HG03432 (cell line): Measurements from ENCODE around the gene GPC5.
"Not testable (repeated sequence)": the region's sequence is repeated elsewhere in the genome, so short reads cannot be mapped to it uniquely, and the experiment has no call there.

Source experiments
- ATAC-seq: cut with Tn5 transposase; IDR thresholded peaks from one replicate; pipeline ENCODE4 v1.9.1; 2021; ENCODE audit warnings: mild to moderate bottlenecking, moderate library complexity; ENCODE audit not compliant: unreplicated experiment

GPC5 gene

GRCh38 chr13:92676246-92676645 is 1277.8 kb downstream of the GPC5 start:
- ATAC-seq: no peak

DNA sequence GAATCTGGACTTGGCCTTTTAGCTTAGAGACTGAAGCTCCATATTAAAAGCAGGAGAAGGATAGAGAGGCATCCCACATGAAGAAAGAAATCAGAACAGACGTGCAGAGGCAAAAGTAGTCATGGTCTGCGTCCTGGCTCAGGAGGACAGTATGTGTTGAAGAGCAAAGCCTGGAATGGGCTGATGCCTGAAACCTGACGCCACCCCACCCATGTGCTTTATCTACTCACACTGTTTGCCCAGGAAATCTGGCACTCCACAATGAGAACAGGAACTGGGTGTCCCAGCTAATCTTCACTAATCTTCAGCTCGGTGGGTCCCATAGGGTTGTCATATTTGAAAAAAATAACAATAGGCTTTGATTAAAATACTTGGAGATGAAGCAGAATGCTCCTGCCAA is 1279.2 kb downstream of the GPC5 start:
- no peak for ATAC-seq

- ATAC-seq: no peak
Measured at GRCh38 chr13:92679602-92680001, 1281.2 kb downstream of the GPC5 start.

- ATAC-seq: no peak
Measured at GRCh38 chr13:92681239-92681638, 1282.8 kb downstream of the GPC5 start.

GRCh38 chr13:92682832-92683517 is 1284.6 kb downstream of the GPC5 start:
- ATAC-seq: no peak

GRCh38 chr13:92694047-92694446 is 1295.6 kb downstream of the GPC5 start:
- ATAC-seq: no peak

DNA sequence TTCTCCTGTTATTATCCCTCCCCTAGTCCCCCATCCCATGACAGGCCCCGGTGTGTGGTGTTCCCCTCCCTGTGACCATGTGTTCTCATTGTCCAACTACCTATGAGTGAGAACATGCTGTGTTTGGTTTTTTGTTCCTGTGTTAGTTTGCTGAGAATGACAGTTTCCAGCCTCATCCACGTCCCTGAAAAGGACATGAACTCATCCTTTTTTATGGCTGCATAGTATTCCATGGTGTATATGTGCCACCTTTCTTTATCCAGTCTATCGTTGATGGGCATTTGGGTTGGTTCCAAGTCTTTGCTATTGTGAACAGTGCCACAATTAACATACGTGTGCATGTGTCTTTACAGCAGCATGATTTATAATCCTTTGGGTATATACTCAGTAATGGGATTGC is 1297.4 kb downstream of the GPC5 start:
- not testable (repeated sequence) for ATAC-seq

DNA sequence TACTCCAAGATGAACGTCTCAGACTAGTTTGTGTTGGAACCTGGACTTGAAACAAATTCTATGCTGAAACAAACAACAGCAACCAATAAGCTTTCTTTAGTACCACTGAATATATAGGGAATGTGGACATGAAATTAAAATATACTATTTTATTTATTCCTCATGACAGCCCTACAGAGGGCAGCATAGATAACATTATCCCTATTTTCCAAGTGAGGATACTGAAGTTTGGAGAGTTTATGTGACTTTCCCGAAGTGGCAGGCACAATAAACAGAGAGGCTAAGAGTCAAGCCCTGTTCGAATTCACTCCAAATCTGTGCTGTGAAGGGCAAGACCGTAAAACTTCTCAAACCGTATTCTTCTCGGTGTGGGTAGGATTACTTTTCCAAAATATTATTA is 1318.3 kb downstream of the GPC5 start:
- no peak for ATAC-seq

- no peak for ATAC-seq
Measured at GRCh38 chr13:92717857-92718256, 1319.4 kb downstream of the GPC5 start.

GRCh38 chr13:92719868-92720267 is 1321.4 kb downstream of the GPC5 start:
- no peak for ATAC-seq

DNA sequence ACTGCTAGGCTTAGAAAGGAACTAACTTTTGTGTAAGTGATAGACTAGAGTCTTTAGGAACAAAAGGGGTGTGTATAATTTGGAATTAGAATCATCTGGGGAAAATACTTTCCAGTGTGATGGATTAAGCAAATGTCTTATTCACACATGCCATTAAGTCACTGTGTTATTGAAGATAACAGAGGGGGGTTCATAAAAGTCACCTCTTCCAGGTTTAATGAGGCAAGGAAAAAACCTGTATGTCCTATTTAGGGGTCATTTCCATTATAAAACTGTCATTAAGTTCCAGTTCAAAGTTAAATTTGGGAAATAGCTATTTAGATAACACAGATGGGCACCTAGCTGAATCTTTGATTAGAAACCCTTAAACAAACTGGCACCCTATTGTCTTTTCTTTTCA is 1323.2 kb downstream of the GPC5 start:
- no peak for ATAC-seq

DNA sequence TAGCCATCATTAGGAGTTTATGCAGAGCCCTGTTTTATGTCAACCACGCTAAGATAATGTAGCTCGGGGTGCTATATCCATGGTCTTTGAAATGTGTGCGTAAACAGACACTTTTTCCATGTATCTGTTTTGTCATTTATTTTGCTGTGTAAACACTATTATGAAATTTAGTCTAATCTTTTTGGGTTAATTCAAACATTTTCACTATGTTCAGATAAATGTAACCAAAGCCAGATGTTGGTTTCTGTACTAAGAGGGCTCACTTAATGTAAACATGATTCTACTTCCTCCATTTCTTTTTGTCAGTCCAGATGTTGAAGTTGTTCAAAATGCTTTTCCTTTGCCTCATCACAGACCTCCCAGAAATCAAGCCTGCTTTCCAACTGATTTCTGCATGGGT is 1328.7 kb downstream of the GPC5 start:
- no peak for ATAC-seq

- no peak for ATAC-seq
Measured at GRCh38 chr13:92734068-92734467, 1335.6 kb downstream of the GPC5 start.

DNA sequence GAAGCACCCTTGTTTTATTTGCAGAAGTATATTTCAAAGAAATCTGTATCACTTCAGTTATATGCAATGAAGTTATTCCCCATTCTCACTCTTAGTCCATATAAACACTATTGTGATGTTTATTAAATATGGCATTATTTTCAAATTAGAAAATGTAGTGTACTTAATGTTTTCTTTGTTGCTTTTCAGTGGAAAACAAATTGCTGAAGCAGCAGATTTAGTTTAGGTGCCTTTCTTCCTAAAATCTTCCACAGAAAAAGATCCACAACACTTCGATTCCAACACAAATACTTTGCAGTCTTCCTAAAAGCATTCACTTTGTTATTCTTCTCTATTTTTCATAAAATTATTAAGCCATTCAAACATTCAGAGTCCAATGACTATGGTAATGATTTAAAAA is 1336.1 kb downstream of the GPC5 start:
- ATAC-seq: no peak

DNA sequence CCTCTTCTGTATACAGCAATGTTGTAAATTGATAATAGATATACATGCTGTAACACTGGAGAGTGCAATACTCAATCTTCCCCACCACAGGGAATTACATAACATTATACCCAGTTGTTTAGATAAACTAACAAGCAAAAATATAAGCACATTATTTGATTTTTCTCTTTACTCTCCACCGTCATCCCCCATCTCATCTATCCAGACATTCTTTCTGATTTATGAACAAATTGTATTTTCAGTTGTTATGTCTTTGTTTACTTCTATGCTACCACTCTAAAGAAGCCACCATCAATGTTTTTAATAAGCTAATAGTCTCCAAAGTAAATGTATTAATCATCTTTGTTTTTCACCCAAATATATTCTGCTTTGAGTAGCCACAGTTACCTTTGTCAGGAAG is 1337.5 kb downstream of the GPC5 start:
- ATAC-seq: no peak

GRCh38 chr13:92739306-92739818 is 1340.9 kb downstream of the GPC5 start:
- no peak for ATAC-seq

DNA sequence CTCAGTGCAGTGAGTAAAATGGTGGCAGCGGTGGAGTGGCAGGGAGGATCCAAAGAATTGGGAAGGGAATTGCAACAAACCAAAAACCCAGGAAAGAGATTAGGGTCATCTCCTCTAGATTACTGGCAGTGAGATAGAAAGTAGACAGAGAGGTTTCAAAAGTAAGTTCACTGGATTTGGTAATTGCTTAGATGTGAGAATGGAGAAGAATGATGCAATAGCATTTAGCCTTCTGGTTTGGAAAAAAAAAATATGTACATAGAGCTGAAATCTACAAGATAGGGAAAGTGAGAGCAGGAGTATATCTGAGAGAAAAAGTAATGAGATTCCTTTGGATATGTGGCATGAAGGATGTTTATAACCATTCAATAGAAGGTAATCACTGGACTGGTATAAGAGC is 1345.6 kb downstream of the GPC5 start:
- ATAC-seq: no peak

- no peak for ATAC-seq
Measured at GRCh38 chr13:92745258-92745657, 1346.8 kb downstream of the GPC5 start.

DNA sequence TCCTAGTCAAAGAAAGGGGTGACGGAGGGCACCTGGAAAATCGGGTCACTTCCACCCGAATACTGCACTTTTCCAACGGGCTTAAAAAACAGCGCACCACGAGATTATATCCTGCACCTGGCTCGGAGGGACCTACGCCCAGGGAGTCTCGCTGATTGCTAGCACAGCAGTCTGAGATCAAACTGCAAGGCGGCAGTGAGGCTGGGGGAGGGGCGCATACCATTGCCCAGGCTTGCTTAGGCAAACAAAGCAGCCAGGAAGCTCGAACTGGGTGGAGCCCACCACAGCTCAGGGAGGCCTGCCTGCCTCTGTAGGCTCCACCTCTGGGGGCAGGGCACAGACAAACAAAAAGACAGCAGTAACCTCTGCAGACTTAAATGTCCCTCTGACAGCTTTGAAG is 1354.3 kb downstream of the GPC5 start:
- not testable (repeated sequence) for ATAC-seq

DNA sequence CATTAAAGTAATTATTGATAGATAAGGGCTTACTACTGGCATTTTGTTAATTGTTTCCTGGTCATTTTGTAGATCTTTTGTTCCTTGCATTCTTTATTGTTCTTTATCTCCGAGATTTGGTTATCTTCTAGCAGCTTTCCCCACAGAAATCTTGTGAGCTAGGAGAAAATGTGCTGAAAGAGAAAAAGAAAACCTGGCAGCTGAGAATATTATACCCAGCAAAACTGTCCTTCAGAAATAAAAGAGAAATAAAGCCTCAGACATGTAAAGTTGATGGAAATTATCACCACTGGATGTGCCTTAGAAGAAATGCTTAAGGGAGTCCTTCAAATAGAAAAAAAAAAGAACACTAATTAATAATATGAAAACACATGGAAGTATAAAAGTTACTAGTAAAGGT is 1363.3 kb downstream of the GPC5 start:
- ATAC-seq: no peak

- ATAC-seq: peak; percentile 85
Measured at GRCh38 chr13:92767468-92767867, 1369.0 kb downstream of the GPC5 start.

DNA sequence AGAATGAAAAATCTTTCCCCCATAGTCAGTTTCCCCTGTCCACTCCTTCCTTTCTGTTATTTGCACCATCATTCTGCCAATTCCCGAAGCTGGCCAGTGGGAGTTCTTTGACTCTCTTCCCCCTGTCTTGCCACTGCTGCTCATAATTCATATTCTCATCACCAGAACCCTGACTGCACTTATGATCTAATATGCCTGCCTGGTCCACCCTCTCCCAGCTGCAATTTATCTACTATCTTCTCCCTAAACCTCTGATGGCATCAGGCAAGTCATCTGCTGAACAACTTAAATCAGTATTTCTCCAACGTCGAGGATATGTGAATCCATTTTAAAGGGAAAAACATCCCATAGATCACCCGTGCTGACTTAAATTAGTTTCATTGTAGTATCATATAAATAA is 1370.2 kb downstream of the GPC5 start:
- ATAC-seq: no peak

GRCh38 chr13:92769046-92769445 is 1370.6 kb downstream of the GPC5 start:
- ATAC-seq: no peak
